Measurements from ENCODE around the gene ANXA7. TPM values are rescaled to one million over a fixed set of nuclear protein-coding genes. Genes with fewer than 3 reads are reported as not detected.
A peak's percentile ranks its signal among the peaks of the same experiment; 100 is the strongest.

ANXA7 gene
- total RNA-seq, 4 donors from 2014 or later = 73.7 to 104 (median 98.8) TPM

GRCh38 chr10:73414230-73414945 lies 530 bp upstream of the ANXA7 start:
- TF ChIP-seq CTCF (IDR thresholded peaks at IDR 0.05) (no peak), POLR2A (IDR thresholded peaks at IDR 0.05) (no peak)
- peak overlapping the region; percentile 92 for H3K4me3 ChIP-seq (ENCODE audit: low read depth, poor library complexity, severe bottlenecking)
- DNase-seq (ENCODE audit: low spot score in 2 of 2) = no peak
- intact Hi-C loops (cut with DNase I; ENCODE audit: low total_unique reads) = no loop called here
- 3% methylated on average over 15 to 17 of the region's 17 CpGs for WGBS, 2 donors

- TF ChIP-seq CTCF (IDR thresholded peaks at IDR 0.05) = no peak
- no peak for TF ChIP-seq POLR2A (IDR thresholded peaks at IDR 0.05)
- intact Hi-C loops (cut with DNase I; ENCODE audit: low total_unique reads) = no loop called here
- peak overlapping the region; percentile 92 for H3K4me3 ChIP-seq (ENCODE audit: low read depth, poor library complexity, severe bottlenecking)
- no peak for DNase-seq (ENCODE audit: low spot score in 2 of 2)
- 0 to 2% methylated on average over 9 of the region's 9 CpGs for WGBS, 2 donors
These were observed 740 bp downstream of the ANXA7 start for GRCh38 chr10:73413108-73413527.

- DNase-seq (ENCODE audit: low spot score in 2 of 2) = no peak
- intact Hi-C loops (cut with DNase I; ENCODE audit: low total_unique reads) = no loop called here
- 94 to 95% methylated on average over 1 of the region's 1 CpG for WGBS, 2 donors
- TF ChIP-seq CTCF (IDR thresholded peaks at IDR 0.05) = no peak
- TF ChIP-seq POLR2A (IDR thresholded peaks at IDR 0.05) = no peak
- H3K4me3 ChIP-seq (ENCODE audit: low read depth, poor library complexity, severe bottlenecking) = no peak overlapping the region
These were observed 3.0 kb downstream of the ANXA7 start for GRCh38 chr10:73410897-73411296.

- 71 to 73% methylated on average over 4 of the region's 4 CpGs for WGBS, 2 donors
- DNase-seq (ENCODE audit: low spot score in 2 of 2) = no peak
- intact Hi-C loops (cut with DNase I; ENCODE audit: low total_unique reads) = no loop called here
- H3K4me3 ChIP-seq (ENCODE audit: low read depth, poor library complexity, severe bottlenecking) = no peak overlapping the region
- no peak for TF ChIP-seq CTCF (IDR thresholded peaks at IDR 0.05)
- TF ChIP-seq POLR2A (IDR thresholded peaks at IDR 0.05) = no peak
These were observed 4.8 kb downstream of the ANXA7 start for GRCh38 chr10:73408978-73409521.

GRCh38 chr10:73408061-73408460 lies 5.8 kb downstream of the ANXA7 start:
- WGBS, 2 donors = 89 to 94% methylated on average over 5 of the region's 5 CpGs
- TF ChIP-seq POLR2A (IDR thresholded peaks at IDR 0.05) (no peak), CTCF (IDR thresholded peaks at IDR 0.05) (no peak)
- intact Hi-C loops (cut with DNase I; ENCODE audit: low total_unique reads) = no loop called here
- no peak overlapping the region for H3K4me3 ChIP-seq (ENCODE audit: low read depth, poor library complexity, severe bottlenecking)
- DNase-seq (ENCODE audit: low spot score in 2 of 2) = no peak

All from lower leg skin (tissue), 4 donors.